Nephron (organoid): ENCODE measurements around the gene ANO8.
A peak's percentile ranks its signal among the peaks of the same experiment; 100 is the strongest.

ENCODE experiments used
- H3K27ac Mint-ChIP-seq, 3 experiments: 2 replicates each; pipeline ENCODE4 v1.8.0; 2020; ENCODE audit warnings: mixed read lengths in 3 of 3, mild to moderate bottlenecking in 2 of 3, moderate library complexity in 1 of 3
- H3K27me3 Mint-ChIP-seq: 2 replicates; pipeline ENCODE4 v1.8.0; 2021; ENCODE audit warnings: low read depth, mild to moderate bottlenecking, moderate library complexity, mixed read lengths
- H3K36me3 Mint-ChIP-seq: 2 replicates; pipeline ENCODE4 v1.8.0; 2020; ENCODE audit warnings: low read depth, mixed read lengths
- H3K4me1 Mint-ChIP-seq: 2 replicates; pipeline ENCODE4 v1.8.0; 2020; ENCODE audit warnings: mixed read lengths
- H3K4me3 Mint-ChIP-seq, 3 experiments: 2 replicates each; pipeline ENCODE4 v1.8.0; 2020; ENCODE audit warnings: mild to moderate bottlenecking in 3 of 3, mixed read lengths in 3 of 3, moderate library complexity in 2 of 3
- H3K9me3 Mint-ChIP-seq: 2 replicates; pipeline ENCODE4 v1.8.0; 2020; ENCODE audit warnings: mixed read lengths
- TF ChIP-seq, protein P1 (sequence below), 3 experiments: fragments of 200-600 bp; sonication (generic); IDR thresholded peaks; one replicate each; pipeline ENCODE4 v1.5.0; 2021; ENCODE audit warnings: antibody characterized with exemption in 3 of 3; ENCODE audit not compliant: unreplicated experiment in 3 of 3

ANO8 gene

DNA sequence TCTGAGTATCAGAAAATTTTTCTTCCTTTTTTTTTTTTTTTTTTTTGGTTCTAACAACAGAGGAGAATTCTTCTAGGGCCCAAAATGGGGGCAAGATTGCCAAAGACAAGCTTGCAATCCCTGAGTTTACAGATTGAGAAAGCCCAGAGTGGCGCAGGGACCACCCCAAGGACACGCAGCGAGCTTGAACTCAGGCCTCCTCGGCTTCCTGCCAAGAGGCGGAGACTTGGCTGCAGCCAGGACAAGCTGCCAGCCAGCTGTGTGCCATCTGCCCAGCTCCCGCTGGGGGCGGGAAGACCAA, 29.5 kb downstream of the ANO8 start:
- no peaks in the 10 kb centered on the region for H3K27me3 Mint-ChIP-seq
- H3K4me1 Mint-ChIP-seq = peaks cover 54% of the 10 kb centered on the region
- H3K36me3 Mint-ChIP-seq = peaks cover 5% of the 10 kb centered on the region
- no peaks in the 10 kb centered on the region for H3K9me3 Mint-ChIP-seq
- peak overlapping the region; percentile 90 to 95 (median 94) for H3K4me3 Mint-ChIP-seq
- H3K27ac Mint-ChIP-seq = peak overlapping the region; percentile 80 to 93 (median 86)
- TF ChIP-seq, protein P1, sequence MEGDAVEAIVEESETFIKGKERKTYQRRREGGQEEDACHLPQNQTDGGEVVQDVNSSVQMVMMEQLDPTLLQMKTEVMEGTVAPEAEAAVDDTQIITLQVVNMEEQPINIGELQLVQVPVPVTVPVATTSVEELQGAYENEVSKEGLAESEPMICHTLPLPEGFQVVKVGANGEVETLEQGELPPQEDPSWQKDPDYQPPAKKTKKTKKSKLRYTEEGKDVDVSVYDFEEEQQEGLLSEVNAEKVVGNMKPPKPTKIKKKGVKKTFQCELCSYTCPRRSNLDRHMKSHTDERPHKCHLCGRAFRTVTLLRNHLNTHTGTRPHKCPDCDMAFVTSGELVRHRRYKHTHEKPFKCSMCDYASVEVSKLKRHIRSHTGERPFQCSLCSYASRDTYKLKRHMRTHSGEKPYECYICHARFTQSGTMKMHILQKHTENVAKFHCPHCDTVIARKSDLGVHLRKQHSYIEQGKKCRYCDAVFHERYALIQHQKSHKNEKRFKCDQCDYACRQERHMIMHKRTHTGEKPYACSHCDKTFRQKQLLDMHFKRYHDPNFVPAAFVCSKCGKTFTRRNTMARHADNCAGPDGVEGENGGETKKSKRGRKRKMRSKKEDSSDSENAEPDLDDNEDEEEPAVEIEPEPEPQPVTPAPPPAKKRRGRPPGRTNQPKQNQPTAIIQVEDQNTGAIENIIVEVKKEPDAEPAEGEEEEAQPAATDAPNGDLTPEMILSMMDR (IDR thresholded peaks at IDR 0.05; ENCODE audit: unreplicated experiment in 3 of 3) = no peak

DNA sequence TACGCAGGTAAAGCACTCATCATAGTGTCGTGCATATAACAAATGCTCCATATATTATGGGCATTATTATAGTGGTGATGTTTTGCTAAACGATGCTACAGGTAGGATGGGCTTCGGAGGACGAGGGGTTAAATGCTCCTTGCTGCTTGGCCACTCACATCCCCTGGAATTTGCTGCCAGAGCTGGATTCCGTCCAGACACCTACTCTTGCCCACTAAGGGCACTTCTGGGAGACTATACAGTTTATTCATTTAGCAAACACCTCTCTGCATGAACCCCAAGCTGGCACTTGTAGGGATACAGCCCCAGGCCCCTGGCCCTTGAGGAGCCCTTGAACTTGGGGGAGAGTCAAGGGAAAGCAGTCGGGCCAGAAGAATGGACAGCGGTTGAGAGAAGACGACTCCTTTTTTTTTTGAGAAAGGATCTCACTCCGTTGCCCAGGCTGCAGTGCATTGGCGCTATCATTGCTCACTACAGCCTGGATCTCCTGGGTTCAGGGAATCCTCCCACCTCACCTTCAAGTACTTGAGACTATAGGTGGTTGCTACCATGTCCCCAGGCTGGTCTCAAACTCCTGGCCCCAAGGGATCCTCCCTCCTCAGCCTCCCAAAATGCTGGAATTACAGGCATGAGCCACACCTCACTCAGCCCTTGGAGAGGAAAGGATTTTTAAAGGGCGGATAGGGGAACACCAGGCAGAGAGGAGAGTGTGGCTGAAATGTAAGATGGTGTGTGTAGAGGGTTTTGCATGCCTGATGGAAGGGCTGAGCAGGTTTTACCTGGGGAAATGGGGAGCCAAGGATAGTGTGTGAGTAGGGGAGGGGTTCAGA, 30.1 kb downstream of the ANO8 start:
- no peaks in the 10 kb centered on the region for H3K27me3 Mint-ChIP-seq
- peaks cover 51% of the 10 kb centered on the region for H3K4me1 Mint-ChIP-seq
- TF ChIP-seq, protein P1 (IDR thresholded peaks at IDR 0.05; ENCODE audit: unreplicated experiment in 3 of 3) = no peak
- H3K27ac Mint-ChIP-seq = peak overlapping the region; percentile 80 to 93 (median 86)
- peaks cover 5% of the 10 kb centered on the region for H3K36me3 Mint-ChIP-seq
- H3K4me3 Mint-ChIP-seq = peak overlapping the region; percentile 90 to 95 (median 94)
- H3K9me3 Mint-ChIP-seq = no peaks in the 10 kb centered on the region

DNA sequence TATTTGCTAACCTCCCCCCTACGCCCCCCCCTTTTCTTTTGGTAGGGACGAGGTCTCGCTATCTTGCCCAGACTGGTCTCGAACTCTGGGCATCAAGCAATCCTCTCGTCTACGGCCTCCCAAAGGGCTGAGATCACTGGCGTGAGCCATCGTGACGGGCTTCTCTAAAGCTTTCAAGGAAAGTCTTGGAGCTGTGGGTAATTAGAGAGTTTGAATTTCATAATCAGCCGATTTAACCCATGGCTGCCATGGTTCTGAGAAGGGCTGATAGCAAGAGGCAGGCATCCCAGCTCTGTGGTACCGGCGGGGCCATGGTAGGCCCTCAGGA, 30.8 kb downstream of the ANO8 start:
- Mint-ChIP-seq H3K9me3 (no peaks in the 10 kb centered on the region), H3K27ac (peak overlapping the region; percentile 79 to 91 (median 86)), H3K4me1 (peaks cover 44% of the 10 kb centered on the region), H3K27me3 (no peaks in the 10 kb centered on the region), H3K4me3 (peak overlapping the region; percentile 80 to 94 (median 87)), H3K36me3 (peaks cover 7% of the 10 kb centered on the region)
- TF ChIP-seq, protein P1 (IDR thresholded peaks at IDR 0.05; ENCODE audit: unreplicated experiment in 3 of 3) = no peak

GRCh38 chr19:17303167-17303939, 31.3 kb downstream of the ANO8 start, which contains the start of gene ABHD8:
TSS of gene ABHD8 (minus strand) at chr19:17303425. CDS start at chr19:17301616, 1,809 bp downstream.
- peak within 1 kb of the TSS; percentile 79 to 91 (median 86) for H3K27ac Mint-ChIP-seq
- H3K27me3 Mint-ChIP-seq = no peaks in the 10 kb centered on the region
- H3K4me1 Mint-ChIP-seq = peaks cover 44% of the 10 kb centered on the region
- H3K9me3 Mint-ChIP-seq = no peaks in the 10 kb centered on the region
- peak within 1 kb of the TSS; percentile 80 to 95 (median 94) for H3K4me3 Mint-ChIP-seq
- TF ChIP-seq, protein P1 (IDR thresholded peaks at IDR 0.05; ENCODE audit: unreplicated experiment in 3 of 3) = peak; percentile 73 to 78 (median 74)
- peaks cover 11% of the 10 kb centered on the region for H3K36me3 Mint-ChIP-seq

- peak overlapping the region; percentile 80 to 94 (median 87) for H3K4me3 Mint-ChIP-seq
- peaks cover 39% of the 10 kb centered on the region for H3K4me1 Mint-ChIP-seq
- H3K27me3 Mint-ChIP-seq = no peaks in the 10 kb centered on the region
- TF ChIP-seq, protein P1 (IDR thresholded peaks at IDR 0.05; ENCODE audit: unreplicated experiment in 3 of 3) = no peak
- H3K27ac Mint-ChIP-seq = no peak overlapping the region
- H3K36me3 Mint-ChIP-seq = peaks cover 15% of the 10 kb centered on the region
- no peaks in the 10 kb centered on the region for H3K9me3 Mint-ChIP-seq
Measured at GRCh38 chr19:17302391-17303166, 32.1 kb downstream of the ANO8 start.
